ENCODE measurements around the gene HBQ1.
"Not testable (repeated sequence)": the region's sequence is repeated elsewhere in the genome, so short reads cannot be mapped to it uniquely, and the experiment has no call there.

Gene HBQ1

GRCh38 chr16:165539-166374 is 14.5 kb upstream of the HBQ1 start, which contains the start of gene HBM:
Gene HBM (plus strand): TSS chr16:165978. CDS start chr16:165998, 20 bp downstream.
- Mint-ChIP-seq H3K27me3 (peaks cover 89% of the 10 kb centered on the region), H3K36me3 (no peaks in the 10 kb centered on the region), H3K4me3 (no peak within 1 kb of the TSS), H3K9me3 (no peaks in the 10 kb centered on the region), H3K27ac (peak within 1 kb of the TSS; percentile 45), H3K4me1 (peaks cover 7% of the 10 kb centered on the region)
- no peak for DNase-seq
- CTCF ChIA-PET, result interaction anchor here (0.6 kb wide), 1 partner anchor 69 kb away, joined by 3 read pairs; no protein-coding TSS in a partner anchor

- DNase-seq, result no peak
- H3K4me3 Mint-ChIP-seq, result no peak overlapping the region
- H3K27me3 Mint-ChIP-seq, result peaks cover 89% of the 10 kb centered on the region
- CTCF ChIA-PET, result interaction anchor here (1.2 kb wide), 1 partner anchor 17 kb away, joined by 3 read pairs; no protein-coding TSS in a partner anchor
- no peaks in the 10 kb centered on the region for H3K9me3 Mint-ChIP-seq
- no peaks in the 10 kb centered on the region for H3K36me3 Mint-ChIP-seq
- H3K4me1 Mint-ChIP-seq, result peaks cover 7% of the 10 kb centered on the region
- peak overlapping the region; percentile 45 for H3K27ac Mint-ChIP-seq
Observed at GRCh38 chr16:166375-167121, 13.7 kb upstream of the HBQ1 start.

GRCh38 chr16:167122-167690 is 13.1 kb upstream of the HBQ1 start:
- CTCF ChIA-PET, result interaction anchor here (1.2 kb wide), 2 partner anchors 16 to 49 kb away, joined by 3 to 4 read pairs; no protein-coding TSS in a partner anchor
- Mint-ChIP-seq H3K27ac (peak overlapping the region; percentile 25), H3K36me3 (no peaks in the 10 kb centered on the region), H3K27me3 (peaks cover 89% of the 10 kb centered on the region), H3K9me3 (no peaks in the 10 kb centered on the region), H3K4me1 (peaks cover 8% of the 10 kb centered on the region), H3K4me3 (no peak overlapping the region)
- no peak for DNase-seq

- CTCF ChIA-PET, result interaction anchor here (1.2 to 1.6 kb wide), 2 partner anchors 13 to 51 kb away, joined by 3 to 4 read pairs; no protein-coding TSS in a partner anchor
Observed at GRCh38 chr16:168424-168823, 11.8 kb upstream of the HBQ1 start.

GRCh38 chr16:169014-169413 is 11.2 kb upstream of the HBQ1 start:
- H3K27me3 Mint-ChIP-seq, result peaks cover 84% of the 10 kb centered on the region
- DNase-seq, result no peak
- H3K36me3 Mint-ChIP-seq, result no peaks in the 10 kb centered on the region
- peaks cover 13% of the 10 kb centered on the region for H3K4me1 Mint-ChIP-seq
- CTCF ChIA-PET, result interaction anchor here (1.6 kb wide), 1 partner anchor 12 kb away, joined by 3 read pairs; no protein-coding TSS in a partner anchor
- no peak overlapping the region for H3K27ac Mint-ChIP-seq
- no peaks in the 10 kb centered on the region for H3K9me3 Mint-ChIP-seq
- no peak overlapping the region for H3K4me3 Mint-ChIP-seq

More at GRCh38 chr16:168424-168823, 11.8 kb upstream of the HBQ1 start:
- Mint-ChIP-seq H3K36me3 (no peaks in the 10 kb centered on the region), H3K27ac (no peak overlapping the region), H3K4me1 (peaks cover 11% of the 10 kb centered on the region), H3K4me3 (no peak overlapping the region), H3K27me3 (peaks cover 83% of the 10 kb centered on the region), H3K9me3 (no peaks in the 10 kb centered on the region)
- DNase-seq, result no peak

GRCh38 chr16:170088-170507 is 10.2 kb upstream of the HBQ1 start:
- not testable (repeated sequence) for H3K4me3 Mint-ChIP-seq, H3K36me3 Mint-ChIP-seq, H3K9me3 Mint-ChIP-seq, H3K27ac Mint-ChIP-seq
- Mint-ChIP-seq H3K4me1 (peaks cover 21% of the 10 kb centered on the region), H3K27me3 (peaks cover 91% of the 10 kb centered on the region)
- DNase-seq, result peak; percentile 26
- CTCF ChIA-PET, result interaction anchor here (1.6 kb wide), 1 partner anchor 11 kb away, joined by 3 read pairs; no protein-coding TSS in a partner anchor

- no peak overlapping the region for H3K27ac Mint-ChIP-seq
- no peaks in the 10 kb centered on the region for H3K36me3 Mint-ChIP-seq
- no peak overlapping the region for H3K4me3 Mint-ChIP-seq
- no peaks in the 10 kb centered on the region for H3K9me3 Mint-ChIP-seq
- CTCF ChIA-PET, result no interaction called here
- H3K27me3 Mint-ChIP-seq, result peaks cover 91% of the 10 kb centered on the region
- DNase-seq, result no peak
- peaks cover 26% of the 10 kb centered on the region for H3K4me1 Mint-ChIP-seq
Observed at GRCh38 chr16:170788-171187, 9.5 kb upstream of the HBQ1 start.

GRCh38 chr16:172374-172941 is 7.8 kb upstream of the HBQ1 start, which contains the start of gene HBA2:
Gene HBA2 (plus strand): TSS chr16:172876. CDS start chr16:172913, 37 bp downstream.
- Mint-ChIP-seq H3K4me3 (peak within 1 kb of the TSS; percentile 31), H3K27me3 (peaks cover 85% of the 10 kb centered on the region), H3K4me1 (peaks cover 23% of the 10 kb centered on the region)
- H3K9me3 Mint-ChIP-seq, H3K36me3 Mint-ChIP-seq, CTCF ChIA-PET, H3K27ac Mint-ChIP-seq, DNase-seq: not testable (repeated sequence)

- CTCF ChIA-PET, DNase-seq, H3K27ac Mint-ChIP-seq, H3K9me3 Mint-ChIP-seq, H3K36me3 Mint-ChIP-seq: not testable (repeated sequence)
- H3K4me3 Mint-ChIP-seq, result peak overlapping the region; percentile 31
- H3K27me3 Mint-ChIP-seq, result peaks cover 85% of the 10 kb centered on the region
- H3K4me1 Mint-ChIP-seq, result peaks cover 27% of the 10 kb centered on the region
Observed at GRCh38 chr16:173211-173854, 6.9 kb upstream of the HBQ1 start.

GRCh38 chr16:173928-174769 is 6.1 kb upstream of the HBQ1 start:
- H3K27me3 Mint-ChIP-seq, result peaks cover 85% of the 10 kb centered on the region
- CTCF ChIA-PET, H3K4me3 Mint-ChIP-seq: not testable (repeated sequence)

GRCh38 chr16:175011-175949 is 5.0 kb upstream of the HBQ1 start:
- Mint-ChIP-seq H3K9me3 (no peaks in the 10 kb centered on the region), H3K27ac (peak overlapping the region; percentile 33), H3K36me3 (no peaks in the 10 kb centered on the region), H3K4me1 (peaks cover 29% of the 10 kb centered on the region), H3K27me3 (peaks cover 85% of the 10 kb centered on the region), H3K4me3 (peak overlapping the region; percentile 27)
- CTCF ChIA-PET, result no interaction called here
- DNase-seq, result no peak

More at GRCh38 chr16:173928-174769, 6.1 kb upstream of the HBQ1 start:
- not testable (repeated sequence) for DNase-seq, H3K27ac Mint-ChIP-seq, H3K9me3 Mint-ChIP-seq, H3K36me3 Mint-ChIP-seq
- peaks cover 27% of the 10 kb centered on the region for H3K4me1 Mint-ChIP-seq

GRCh38 chr16:176006-176405 is 4.3 kb upstream of the HBQ1 start:
- Mint-ChIP-seq H3K27me3 (peaks cover 85% of the 10 kb centered on the region), H3K4me1 (peaks cover 31% of the 10 kb centered on the region)
- H3K27ac Mint-ChIP-seq, DNase-seq, H3K36me3 Mint-ChIP-seq, H3K4me3 Mint-ChIP-seq, CTCF ChIA-PET, H3K9me3 Mint-ChIP-seq: not testable (repeated sequence)

Measured in activated naive CD4-positive, alpha-beta T cell treated with anti-CD3 and anti-CD28 coated beads, Interleukin-2, amount 10 ng/mL, durations not matched to agents 7 days and 5 days (primary cell).